Right ventricle myocardium inferior (tissue), 1 donor: Measurements from ENCODE around the gene OSMR. TPM values are rescaled to one million over a fixed set of nuclear protein-coding genes. Genes with fewer than 3 reads are reported as not detected.
"Not testable (repeated sequence)": the region's sequence is repeated elsewhere in the genome, so short reads cannot be mapped to it uniquely, and the experiment has no call there.

ENCODE experiments used
- ATAC-seq: fragments of 200-7000 bp; cut with Tn5 transposase; one replicate; pipeline ENCODE4 v1.9.1; 2020; ENCODE audit warnings: mild to moderate bottlenecking, moderate library complexity
- DNase-seq: peaks from one replicate; pipeline ENCODE4 v3.0.0; 2021; ENCODE audit errors: missing footprints
- intact Hi-C: fragments of 100-400 bp; cut with DNase I; formaldehyde crosslinking; loops from one replicate; pipeline ENCODE4 v1.11.0; 2022
- total RNA-seq: library from RNA; stranded (reverse); fragmentation: NEBNext Ultra II Directional; extraction: Animal tissue kit (Norgen Biotek cat#: 25700); gene quantifications from one replicate; pipeline ENCODE4 v1.2.1, GENCODE V29; 2021
- donor health status: DM: no; HTN: yes; CAD: no; lungs with severe emphysema.

OSMR gene
- total RNA-seq, 1 donor from 2014 or later: 14.1 TPM

GRCh38 chr5:38861986-38862770 lies 16.4 kb downstream of the OSMR start:
- intact Hi-C loops, ATAC-seq, DNase-seq: not testable (repeated sequence)

- ATAC-seq (no peak), DNase-seq (no peak)
- intact Hi-C loops: no loop called here
Observed at GRCh38 chr5:38866362-38867031, 20.7 kb downstream of the OSMR start.

GRCh38 chr5:38867032-38867398 lies 21.2 kb downstream of the OSMR start:
- ATAC-seq: no peak
- no peak for DNase-seq
- intact Hi-C loops: no loop called here

- no peak for ATAC-seq
- intact Hi-C loops: no loop called here
- no peak for DNase-seq
Observed at GRCh38 chr5:38867416-38867815, 21.6 kb downstream of the OSMR start.

- intact Hi-C loops: no loop called here
- no peak for ATAC-seq
- DNase-seq: no peak
Observed at GRCh38 chr5:38870595-38870994, 24.8 kb downstream of the OSMR start.

GRCh38 chr5:38871058-38871605 lies 25.3 kb downstream of the OSMR start:
- intact Hi-C loops: no loop called here
- ATAC-seq: no peak
- DNase-seq: no peak

- ATAC-seq (peak; percentile 83), DNase-seq (no peak)
- intact Hi-C loops: no loop called here
Observed at GRCh38 chr5:38871790-38872551, 26.2 kb downstream of the OSMR start.

- ATAC-seq (no peak), DNase-seq (no peak)
- intact Hi-C loops: no loop called here
Observed at GRCh38 chr5:38872826-38873225, 27.0 kb downstream of the OSMR start.

GRCh38 chr5:38874948-38875456 lies 29.2 kb downstream of the OSMR start:
- ATAC-seq: no peak
- intact Hi-C loops: no loop called here
- no peak for DNase-seq

- ATAC-seq (no peak), DNase-seq (no peak)
Observed at GRCh38 chr5:38878391-38879077, 32.7 kb downstream of the OSMR start.

GRCh38 chr5:38879078-38879460 lies 33.3 kb downstream of the OSMR start:
- intact Hi-C loops: no loop called here
- DNase-seq (no peak), ATAC-seq (no peak)

More at GRCh38 chr5:38878391-38879077, 32.7 kb downstream of the OSMR start:
- intact Hi-C loops: no loop called here

GRCh38 chr5:38883842-38884241 lies 38.0 kb downstream of the OSMR start:
- ATAC-seq: no peak
- intact Hi-C loops: no loop called here
- no peak for DNase-seq

GRCh38 chr5:38885208-38885607 lies 39.4 kb downstream of the OSMR start:
- intact Hi-C loops: no loop called here
- no peak for ATAC-seq
- DNase-seq: no peak

GRCh38 chr5:38888041-38888440 lies 42.2 kb downstream of the OSMR start:
- DNase-seq: no peak
- ATAC-seq: no peak
- intact Hi-C loops: no loop called here

- intact Hi-C loops: no loop called here
- DNase-seq: no peak
- ATAC-seq: no peak
Observed at GRCh38 chr5:38889424-38889823, 43.6 kb downstream of the OSMR start.

- intact Hi-C loops: no loop called here
- DNase-seq (no peak), ATAC-seq (no peak)
Observed at GRCh38 chr5:38891563-38891962, 45.8 kb downstream of the OSMR start.

GRCh38 chr5:38892363-38892762 lies 46.6 kb downstream of the OSMR start:
- no peak for DNase-seq
- intact Hi-C loops: no loop called here
- no peak for ATAC-seq

- intact Hi-C loops: no loop called here
- DNase-seq: no peak
- no peak for ATAC-seq
Observed at GRCh38 chr5:38896760-38897159, 50.9 kb downstream of the OSMR start.

- no peak for ATAC-seq
- DNase-seq: no peak
- intact Hi-C loops: no loop called here
Observed at GRCh38 chr5:38899936-38900335, 54.1 kb downstream of the OSMR start.
